ENCODE results near the gene DNAAF1.
"Not testable (repeated sequence)": the region's sequence is repeated elsewhere in the genome, so short reads cannot be mapped to it uniquely, and the experiment has no call there.

Gene DNAAF1

DNA sequence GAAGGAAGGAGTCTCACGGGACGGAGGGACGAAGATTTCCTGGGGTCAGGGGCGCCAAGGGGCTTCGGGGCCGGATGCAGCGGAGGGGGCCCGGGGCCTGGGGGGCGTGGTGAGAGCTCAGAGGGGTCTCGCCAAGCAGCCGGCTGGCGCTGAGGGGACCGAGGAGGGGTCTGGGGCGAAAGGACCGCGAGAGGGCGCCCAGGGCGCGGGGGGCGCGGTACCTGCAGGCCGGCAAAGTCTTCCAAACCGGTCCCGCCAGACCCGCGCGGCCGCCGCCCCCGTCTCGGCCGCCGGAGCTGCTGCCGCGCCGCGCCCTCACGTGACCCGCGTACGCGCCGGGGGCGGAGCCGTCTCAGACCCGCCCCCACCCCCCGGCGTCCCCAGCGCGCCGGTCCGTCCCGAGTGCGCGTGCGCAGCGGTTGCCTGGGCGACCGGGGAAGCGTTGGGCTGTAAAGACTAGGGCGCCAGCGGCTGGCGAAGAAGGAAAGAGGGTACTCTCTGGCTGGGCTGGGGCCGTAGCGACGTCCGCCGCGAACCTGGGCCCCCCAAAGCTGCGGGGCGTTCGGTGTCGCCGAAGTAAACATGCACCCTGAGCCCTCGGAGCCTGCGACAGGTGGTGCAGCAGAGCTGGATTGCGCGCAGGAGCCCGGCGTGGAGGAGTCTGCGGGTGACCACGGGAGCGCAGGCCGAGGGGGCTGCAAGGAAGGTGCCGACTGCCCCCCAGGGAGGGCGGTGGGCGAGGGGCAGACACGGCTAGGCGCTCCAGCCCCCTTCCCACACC is at the start of gene DNAAF1, which contains the start of gene HSDL1:
TSS of gene DNAAF1 (plus strand) at position 450 of the 781 bp plus-strand sequence. CDS start at position 583, 133 bp downstream.
TSS of gene HSDL1 (minus strand) at position 319 of the 781 bp plus-strand sequence. CDS start 13,856 bp downstream, outside the sequence.
- DNase-seq = peak in 1 of 2 experiments; percentile 28

DNA sequence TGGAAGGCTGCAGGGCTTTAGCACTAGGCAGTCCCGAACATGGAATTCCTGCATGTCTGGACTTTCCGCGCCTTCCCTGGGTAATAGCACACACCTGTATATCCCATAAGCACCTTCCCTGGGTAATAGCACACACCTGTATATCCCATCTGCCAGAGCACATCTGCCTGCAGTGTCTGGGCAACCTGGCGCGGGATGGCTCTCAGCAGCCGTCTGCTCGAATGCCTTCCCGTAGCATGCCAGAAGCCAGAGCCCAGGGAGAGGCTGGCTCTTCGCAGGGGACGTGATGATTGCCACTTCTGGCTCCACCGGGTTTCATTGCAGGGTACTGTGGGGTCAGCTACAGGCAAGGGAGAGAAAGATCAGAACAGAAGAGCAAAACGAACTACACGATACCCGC is 49.6 kb upstream of the DNAAF1 start:
- no peak for DNase-seq

DNA sequence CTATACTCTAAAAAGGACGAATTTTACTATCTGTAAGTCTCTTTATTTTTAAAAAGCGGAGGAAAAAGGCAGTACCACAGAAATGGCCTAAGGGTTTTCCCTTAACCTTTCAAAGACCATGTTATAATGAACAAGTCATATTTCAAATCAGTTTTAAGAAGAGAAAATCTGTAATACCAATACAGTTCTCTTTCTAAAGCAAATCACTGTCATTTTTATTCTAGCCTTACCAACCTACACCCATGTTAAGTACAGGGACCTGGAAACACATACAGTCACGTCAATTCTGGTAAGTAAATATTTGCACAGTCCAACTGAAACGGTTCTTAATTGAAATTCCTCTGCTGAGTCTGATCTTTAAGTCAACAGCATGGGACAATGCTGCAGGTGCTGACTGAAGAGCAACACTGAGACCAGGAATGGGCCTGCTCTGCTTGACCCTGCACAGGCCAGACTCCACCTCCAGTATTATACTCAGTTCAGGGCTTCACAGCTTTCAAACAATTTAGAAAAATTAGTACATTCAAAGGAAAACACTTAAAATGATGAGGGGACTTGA is 48.6 kb upstream of the DNAAF1 start:
- DNase-seq = no peak

DNA sequence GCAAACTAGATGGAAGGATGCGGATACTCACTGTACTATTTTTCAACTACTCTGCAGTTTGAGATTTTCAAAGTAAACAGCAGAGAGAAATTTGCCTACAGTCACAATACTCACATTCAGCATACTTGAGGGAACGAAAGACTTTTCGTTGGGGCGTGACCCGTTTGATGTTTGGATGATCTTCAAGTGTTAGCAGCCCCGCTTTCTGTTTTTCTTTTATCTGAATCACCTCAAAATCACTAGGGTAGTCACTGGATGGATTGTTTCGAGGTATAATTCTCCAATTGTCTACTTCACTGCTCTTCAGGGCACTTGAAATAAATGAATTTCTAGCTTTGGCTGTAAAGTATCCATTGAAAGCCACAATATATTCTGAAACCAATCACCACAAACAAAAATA is 46.2 kb upstream of the DNAAF1 start:
- DNase-seq = no peak

DNA sequence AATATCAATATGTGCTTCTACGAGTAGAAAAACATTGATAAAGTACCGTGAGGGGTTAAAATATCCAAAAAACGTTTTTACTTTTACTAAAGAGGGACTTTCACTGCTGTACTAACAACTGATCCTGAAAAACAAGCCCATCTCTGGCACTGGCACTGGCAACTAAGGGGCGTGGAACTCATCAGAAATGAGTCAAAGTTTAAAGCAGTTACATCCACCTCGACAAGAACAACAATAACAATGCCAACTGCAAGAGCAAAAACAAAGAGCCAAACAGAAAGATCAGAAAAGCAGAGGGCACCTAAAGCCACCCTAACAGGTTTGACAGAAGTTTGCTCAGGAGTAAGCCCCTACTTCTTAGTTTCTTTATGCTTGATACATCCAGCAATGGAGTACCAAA is 41.4 kb upstream of the DNAAF1 start:
- DNase-seq = no peak

DNA sequence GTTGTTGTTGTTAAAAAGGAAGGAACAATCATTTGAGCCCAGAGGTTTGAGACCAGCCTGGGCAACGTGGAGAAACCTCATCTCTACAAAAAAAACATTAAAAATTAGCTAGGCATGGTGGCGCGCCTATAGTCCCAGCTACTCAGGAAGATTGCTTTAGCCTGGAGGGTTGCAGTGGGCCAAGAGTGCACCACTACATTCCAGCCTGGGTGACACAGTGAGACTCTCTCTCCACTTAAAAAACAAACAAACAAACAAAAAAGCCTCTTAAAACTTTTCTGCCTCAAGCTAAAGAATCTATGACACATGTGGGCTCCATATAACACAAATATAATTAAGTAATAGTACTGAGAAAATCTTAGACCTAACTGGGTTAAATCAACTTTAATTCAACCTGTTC is 40.9 kb upstream of the DNAAF1 start:
- no peak for DNase-seq

DNA sequence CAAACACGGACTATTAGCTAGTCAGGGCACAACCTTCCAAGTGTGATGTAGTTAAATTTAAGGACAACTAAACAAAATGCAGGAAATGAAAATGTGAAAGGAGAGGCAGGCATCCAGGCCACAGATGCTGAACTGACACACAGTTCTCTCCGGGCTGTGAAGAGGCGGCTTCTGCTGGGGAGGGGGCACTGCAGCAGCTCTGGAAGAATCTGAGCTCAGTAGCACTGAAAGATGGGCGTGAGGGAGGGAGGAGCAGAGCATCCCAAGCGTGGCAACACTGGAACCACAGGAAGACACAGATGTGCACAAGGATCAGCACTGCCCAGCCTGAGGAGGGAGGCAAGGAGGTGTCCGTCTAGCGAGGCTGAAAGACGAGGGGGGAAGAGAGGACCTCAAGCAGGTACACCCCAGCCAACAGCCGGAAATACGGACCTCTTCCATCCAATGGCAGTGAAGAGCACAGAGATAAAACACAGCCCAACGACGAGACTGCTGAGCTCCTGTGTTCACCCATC is 39.8 kb upstream of the DNAAF1 start:
- no peak for DNase-seq

DNA sequence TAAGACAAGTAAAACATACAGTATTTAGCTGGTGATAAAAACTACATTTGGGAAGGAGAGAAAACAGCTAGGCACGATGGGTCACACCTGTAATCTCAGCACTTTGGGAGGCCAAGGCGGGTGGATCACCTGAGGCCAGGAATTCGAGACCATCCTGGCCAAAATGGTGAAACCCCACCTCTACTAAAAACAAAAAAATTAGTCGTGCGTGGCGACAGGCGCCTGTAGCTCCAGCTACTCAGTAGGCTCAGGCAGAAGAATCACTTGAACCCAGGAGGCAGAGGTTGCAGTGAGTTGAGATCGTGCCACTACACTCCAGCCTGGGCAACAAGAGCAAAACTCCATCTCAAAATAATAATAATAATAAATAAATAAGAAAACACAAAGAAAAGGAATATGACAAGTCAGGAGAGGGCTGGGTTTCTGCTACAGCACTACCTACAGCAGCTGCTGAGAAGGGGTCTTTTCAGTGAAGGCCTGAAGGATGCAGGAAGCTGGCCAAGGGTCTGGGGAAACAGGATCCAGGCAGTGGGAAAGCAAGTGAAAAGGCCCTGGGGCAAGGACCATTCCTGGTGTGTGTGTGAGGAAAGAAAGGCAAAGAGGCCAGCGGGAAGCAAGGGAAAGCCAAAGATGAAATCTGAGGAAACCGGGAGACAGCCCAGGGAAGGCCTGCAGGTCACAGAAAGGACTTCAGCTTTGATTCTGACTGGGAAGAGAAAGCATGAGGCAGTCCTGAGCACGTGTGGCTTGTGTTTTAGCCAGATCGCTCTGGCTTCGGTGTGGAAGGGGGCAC is 39.0 kb upstream of the DNAAF1 start:
- DNase-seq = no peak

DNA sequence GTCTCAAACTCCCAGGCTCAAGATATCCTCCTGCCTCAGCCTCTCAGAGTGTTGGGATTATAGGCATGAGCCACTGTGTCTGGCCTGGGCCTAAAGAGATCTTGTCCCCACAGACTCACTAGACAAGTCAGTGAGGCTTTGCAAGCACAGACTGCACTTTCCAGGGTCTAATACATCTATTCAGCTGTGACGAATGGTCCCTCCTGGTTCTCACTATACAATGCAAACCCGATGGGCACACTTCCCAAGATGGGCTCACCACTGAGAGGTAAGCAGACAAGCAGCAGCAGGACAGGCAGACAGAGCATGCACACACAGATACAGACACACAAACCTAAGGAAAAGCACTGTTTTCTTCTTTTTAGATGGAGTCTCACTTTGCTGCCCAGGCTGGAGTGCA is 37.2 kb upstream of the DNAAF1 start:
- no peak for DNase-seq

DNA sequence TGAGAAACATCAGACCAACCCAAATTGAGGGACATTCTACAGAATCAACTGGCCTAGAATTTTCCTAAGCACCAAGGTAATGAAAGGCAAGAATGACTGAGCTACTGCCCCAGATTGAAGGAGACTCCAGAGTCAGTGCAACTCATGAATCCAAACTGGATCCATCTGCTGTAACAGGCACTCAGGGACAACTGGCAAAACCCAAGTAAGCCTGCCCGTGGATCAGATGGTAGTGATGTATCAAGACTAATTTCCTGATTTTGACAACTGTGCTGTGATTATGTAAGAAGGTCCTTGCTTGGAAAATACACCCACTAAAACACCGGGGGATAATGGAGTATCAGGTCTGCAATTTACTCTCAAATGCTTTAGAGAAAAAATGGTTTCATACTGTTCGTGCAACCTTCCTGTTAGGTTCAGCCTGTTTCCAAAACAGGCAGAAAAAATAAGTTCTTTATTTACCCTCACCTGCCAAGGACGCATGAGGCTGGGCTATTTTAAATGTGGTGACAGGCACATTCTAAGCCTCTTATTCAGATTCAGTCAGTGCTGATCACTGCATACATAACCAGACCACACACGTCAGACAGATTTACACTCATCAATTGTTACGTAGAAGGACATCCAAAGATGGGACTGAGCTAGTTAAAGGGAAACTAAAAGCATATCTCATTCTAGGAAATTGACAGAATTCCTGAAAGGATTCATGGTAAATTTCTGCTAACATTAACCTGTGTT is 35.3 kb upstream of the DNAAF1 start:
- no peak for DNase-seq

DNA sequence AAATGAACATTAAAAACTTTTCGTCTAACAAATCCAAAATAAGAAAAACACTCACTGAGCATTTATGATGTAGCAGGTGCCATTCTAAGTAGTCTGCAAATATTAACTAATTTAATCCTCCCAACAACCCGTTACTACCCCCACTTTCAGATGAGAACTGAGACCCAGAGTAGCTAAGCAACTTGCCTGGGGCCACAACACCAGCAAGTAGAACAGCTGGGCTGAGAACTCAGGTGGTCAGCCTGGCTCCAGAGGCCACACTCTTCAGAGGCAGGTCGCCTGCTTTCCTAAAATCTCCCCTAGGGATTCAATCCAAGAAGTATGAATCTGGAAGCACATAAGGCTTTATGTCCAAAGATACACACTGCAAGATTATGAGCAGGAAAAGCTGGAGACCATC is 34.6 kb upstream of the DNAAF1 start:
- DNase-seq = no peak

DNA sequence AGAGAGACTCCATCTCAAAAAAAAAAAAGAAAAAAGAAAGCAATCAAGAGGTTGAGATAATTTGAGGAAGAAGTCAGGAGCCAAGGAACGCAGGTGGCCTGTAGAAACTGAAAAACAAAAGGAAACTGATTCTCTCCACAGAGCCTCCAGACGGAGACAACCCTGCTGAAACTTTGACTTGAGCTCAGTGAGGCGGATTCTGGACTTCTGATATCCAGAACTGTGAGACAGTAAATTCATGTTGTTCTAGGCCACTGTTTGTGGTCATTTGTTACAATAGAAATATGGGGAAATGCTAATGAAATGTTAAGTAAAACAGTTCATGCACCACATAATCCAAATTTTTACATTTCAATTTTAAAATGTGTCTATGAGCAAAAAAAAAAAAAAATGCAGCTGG is 33.6 kb upstream of the DNAAF1 start:
- no peak for DNase-seq

DNA sequence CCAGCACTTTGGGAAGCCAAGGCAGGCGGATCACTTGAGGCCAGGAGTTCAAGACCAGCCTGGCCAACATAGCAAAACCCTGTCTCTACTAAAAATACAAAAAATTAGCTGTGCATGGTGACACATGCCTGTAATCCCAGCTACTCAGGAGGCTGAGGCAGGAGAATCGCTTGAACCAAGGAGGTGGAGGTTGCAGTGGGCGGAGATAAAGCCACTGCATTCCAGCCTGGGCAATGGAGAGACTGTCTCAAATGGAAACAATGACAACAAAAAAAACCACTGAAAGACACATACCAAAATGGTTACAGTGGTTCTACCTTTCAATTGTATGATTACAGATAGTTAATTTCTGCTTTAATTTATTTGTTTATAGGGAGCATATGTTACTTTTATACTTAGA is 33.2 kb upstream of the DNAAF1 start:
- not testable (repeated sequence) for DNase-seq

DNA sequence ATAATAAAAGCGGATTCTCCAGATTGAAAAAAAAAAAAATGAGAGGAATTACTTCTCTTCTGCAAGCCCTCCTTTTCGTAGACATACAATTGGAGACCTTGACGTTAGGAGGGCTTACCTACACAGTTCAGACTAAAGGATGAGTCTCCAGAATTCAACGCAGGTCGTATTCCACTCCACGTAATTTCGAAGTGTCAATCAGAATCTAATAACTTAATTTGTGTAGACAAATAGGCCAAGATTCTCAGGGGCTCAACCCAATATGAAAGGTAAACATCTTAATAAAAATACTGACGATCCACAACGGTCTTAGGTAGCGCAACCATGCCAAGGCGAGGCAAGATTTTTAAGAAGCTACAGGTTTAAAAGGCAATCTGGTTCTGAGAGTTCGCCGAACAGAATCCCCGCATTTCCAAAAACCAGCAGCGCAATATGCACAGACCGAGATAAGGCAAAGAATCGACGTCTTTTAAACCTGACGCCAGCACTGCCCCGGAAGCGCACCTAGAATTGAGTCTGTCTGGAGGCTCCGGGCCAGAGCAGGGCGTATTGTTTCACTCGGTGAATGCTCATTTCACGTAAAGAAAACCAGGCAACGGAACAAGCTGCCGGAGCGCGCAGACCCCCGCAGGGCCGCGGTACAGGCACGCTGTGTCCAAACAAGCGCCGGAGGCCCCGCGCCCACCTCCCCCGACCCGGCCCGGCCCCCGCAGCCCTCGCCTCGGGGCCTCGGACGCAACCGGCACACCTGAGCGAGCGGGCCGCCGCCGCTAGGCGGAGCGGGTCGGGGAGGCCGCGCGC is 29.0 kb upstream of the DNAAF1 start:
- DNase-seq = no peak

DNA sequence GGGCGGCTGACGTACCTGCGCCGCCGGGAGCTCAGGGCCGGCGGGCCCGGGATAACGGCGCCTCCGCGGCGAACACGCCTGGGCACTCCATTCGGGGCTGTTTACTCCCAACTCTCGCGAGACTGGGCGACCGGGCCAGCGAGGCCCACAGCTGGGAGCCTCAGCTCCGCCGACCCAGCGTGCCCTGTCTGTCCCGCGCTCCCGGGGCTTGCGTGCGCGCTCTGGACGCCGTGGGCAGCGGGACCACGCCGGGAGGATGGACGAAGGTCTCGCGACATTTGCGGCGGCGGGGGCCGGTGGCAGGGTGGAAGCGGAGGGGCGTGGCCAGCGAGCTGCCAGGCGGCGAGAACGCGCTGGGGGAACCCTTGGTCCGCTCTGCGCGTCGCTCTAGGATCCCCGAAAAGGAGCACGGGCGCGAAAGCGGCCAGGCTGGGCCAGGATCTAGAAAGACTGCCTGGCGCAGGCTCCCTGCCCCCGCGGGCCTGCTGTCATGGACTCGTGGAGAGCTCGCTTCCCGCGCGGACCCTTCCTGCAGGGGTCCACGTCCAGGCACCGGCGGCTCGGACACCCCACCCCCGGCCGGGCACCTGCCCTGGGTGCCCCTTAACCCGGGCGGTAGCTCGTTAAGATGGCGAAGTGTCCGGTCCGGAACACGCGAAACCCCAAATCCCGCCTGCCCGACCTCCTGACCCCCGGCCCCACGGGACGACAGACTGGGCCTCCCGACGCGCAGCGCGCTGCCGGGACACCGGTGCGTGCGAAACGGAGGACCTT is 28.2 kb upstream of the DNAAF1 start, which contains the start of gene MBTPS1:
TSS of gene MBTPS1 (minus strand) at position 223 of the 774 bp plus-strand sequence. CDS start 15,159 bp downstream, outside the sequence.
- DNase-seq = peak; percentile 62 to 87

DNA sequence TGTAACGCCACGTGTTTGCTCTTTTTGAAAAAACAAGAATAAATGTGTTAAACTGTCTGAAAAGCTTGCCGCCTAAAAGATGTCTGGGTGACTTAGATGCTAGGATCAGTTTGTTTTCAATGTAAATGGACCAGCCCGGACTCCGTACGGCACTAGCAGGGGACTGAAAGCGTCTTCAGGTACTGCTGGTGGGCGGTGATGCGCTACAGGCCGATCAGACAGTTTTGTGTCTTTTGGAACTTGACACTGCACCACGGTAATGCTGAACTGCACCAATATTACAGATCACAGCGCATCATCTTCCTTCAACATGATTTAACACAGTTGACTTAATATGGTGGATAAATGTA is 27.6 kb upstream of the DNAAF1 start:
- DNase-seq = no peak

DNA sequence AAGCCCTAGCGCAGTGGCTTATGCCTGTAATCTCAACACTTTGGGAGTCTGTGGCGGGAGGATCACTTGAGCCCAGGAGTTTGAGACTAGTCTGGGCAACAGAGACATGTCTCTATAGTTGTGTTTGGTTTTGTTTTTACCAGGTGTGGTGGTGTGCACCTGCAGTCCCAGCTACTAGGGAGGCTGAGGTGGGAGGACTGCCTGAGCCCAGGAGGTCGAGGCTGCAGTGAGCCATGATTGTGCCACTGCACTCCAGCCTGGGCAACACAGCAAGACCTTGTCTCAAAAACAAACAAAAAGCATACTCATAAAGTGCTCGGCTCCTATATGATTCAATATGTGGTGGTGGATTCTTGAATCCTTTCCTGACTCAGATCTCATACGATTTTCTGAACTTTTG is 26.8 kb upstream of the DNAAF1 start:
- DNase-seq = not testable (repeated sequence)

DNA sequence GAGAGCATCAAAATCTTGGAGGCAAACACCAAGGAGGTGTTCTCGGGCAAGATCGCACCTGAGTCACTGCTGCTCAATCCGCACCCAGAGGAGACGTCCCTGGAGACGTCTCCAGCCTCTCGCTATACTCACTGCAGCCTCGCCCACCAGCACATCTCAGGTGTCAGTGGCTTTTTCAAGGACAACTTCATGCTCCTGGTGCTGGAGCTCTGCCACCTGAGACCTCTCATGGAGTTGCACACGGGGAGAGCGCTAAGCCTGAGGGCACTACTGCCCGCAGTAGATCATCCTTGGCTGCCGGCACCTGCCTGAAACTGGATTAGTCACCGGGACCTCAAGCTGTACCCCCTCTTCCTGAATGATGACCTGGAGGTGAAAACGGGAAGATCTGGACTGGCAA is 25.7 kb upstream of the DNAAF1 start:
- DNase-seq = no peak

DNA sequence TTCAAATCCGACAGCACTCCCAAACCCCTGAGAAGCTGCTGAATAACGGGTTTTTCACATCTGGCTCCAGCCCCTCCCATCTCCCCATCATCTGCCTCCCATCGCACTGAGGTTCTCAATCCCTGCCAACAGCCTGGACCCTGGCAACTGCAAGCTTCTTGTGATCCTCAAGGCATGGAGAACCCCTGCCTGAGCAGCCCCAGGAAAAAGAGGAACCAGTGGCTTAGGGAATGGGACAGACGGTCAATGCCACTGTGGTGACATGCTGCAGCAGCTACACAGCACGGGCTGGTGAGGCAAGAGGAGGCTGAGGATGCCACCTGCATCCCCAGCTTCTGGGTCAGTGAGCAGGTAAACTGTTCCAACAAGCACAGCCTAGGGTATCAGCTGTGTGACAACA is 25.1 kb upstream of the DNAAF1 start:
- no peak for DNase-seq

DNA sequence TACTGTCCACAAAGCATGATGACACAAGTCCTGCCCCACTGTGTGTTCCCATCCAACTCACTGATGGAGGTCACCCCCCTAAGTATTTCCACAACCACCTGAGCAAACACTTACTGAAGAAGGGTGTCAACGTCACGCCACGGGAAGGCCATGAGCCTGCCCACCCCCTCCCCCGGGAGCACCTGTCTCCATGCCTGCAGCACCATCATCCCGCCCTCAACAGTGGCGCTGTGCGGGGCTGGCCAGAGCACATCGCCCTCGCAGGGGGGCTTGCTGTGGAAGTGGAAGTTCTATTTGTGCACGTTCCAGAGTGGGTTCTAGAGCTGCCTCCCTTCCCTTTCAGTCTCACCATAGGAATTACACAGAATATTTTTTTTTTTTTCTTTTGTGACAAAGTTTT is 24.1 kb upstream of the DNAAF1 start:
- DNase-seq = no peak

Data from cerebellar nuclear complex (tissue), 1 donor.